Stimulated activated naive CD4-positive, alpha-beta T cell (primary cell): Measurements from ENCODE around the gene MYBL2.

ENCODE experiments used
- DNase-seq, 6 experiments: peaks; one replicate each; lab custom pipeline; 2025; lab: John Stamatoyannopoulos, UW

The MYBL2 gene

DNA sequence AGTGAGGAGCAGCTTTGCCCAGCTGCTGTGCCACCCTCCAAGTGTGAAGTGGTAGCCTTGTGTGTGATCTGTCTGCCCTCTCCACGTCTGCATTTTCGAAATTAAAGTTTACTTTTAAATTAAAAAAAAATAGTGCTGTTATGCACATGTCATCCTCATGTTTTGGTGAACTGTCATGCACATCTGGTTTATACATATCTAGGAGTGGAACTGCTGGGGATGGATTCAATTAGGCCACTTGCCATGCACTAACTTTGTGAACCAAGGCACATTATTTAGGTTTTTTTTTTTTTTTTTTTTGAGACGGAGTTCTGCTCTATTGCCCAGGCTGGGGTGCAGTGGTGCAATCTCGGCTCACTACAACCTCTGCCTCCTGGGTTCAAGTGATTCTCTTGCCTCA is 56.3 kb downstream of the MYBL2 start:
- no peak for DNase-seq

DNA sequence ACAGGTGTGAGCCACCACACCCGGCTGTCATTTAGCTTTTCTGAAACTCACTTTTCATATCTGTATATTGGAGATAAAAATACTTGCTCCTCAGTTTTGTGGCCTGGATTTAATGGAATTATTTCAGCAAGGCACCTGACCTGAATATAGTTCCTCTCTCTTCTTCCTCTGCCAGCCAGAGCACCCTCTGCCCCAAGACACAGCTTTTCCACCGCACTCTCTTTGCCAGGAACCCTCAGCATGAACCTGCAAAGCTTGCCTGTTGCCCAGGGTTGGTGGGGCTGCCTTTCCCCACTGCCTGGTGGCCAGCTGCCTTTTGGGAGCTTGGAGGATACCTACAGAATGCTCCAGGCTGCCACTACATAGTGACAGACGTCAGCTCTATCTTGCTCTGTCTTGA is 56.8 kb downstream of the MYBL2 start:
- DNase-seq = no peak

DNA sequence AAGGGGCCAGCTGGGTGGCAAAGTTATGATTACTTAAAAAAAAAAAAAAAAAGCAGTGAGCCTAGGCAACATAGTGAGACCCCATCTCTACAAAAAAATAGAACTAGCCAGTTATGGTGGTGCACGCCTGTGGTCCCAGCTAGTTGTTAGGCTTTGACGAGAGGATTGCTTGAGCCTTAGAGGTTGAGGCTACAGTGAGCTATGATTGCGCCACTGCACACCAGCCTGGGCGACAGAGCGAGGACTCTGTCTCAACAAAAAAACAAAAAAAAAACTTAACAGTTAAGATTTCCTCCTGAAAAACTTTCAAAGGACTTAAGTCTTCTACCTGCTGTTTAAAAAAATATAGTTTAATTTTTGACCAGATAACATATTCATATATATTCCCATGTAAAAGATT is 57.5 kb downstream of the MYBL2 start:
- DNase-seq = no peak

DNA sequence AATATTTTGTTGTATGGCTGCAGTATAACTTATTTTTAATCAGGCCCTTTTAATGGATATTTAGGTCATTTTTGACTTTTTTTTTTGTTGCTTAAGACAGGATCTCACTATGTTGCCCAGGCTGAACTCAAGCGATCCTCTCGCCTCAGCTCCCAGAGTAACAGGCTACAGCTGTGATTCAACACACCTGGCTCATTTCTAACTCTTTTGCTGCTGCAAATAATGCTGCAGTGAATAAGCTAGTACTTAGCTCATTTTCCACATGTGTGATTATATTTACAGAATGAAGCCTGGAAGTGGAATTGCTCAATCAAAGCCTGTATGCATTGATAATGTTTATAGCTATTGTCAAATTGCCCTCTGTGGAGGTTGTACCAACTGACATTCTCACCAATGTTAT is 58.8 kb downstream of the MYBL2 start:
- no peak for DNase-seq

DNA sequence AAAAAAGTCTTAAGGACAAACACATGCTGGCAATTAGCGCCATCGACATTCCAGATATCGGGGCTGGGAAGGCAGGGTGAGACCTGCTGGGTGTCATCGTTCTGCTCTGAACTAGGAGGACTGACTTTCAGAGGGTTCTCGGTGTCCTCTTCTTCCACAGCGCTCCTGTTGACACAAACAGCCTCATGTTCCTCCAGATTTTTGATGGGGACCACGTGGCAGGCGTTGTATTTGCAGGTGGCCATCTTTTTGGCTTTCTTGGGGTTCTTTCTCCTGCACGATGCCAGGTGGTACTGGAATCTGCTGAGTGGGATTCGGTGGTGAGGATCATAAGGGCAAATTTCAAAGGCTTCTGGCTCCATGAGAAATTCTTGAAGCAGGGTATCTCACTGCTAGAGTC is 59.4 kb downstream of the MYBL2 start:
- DNase-seq = no peak

DNA sequence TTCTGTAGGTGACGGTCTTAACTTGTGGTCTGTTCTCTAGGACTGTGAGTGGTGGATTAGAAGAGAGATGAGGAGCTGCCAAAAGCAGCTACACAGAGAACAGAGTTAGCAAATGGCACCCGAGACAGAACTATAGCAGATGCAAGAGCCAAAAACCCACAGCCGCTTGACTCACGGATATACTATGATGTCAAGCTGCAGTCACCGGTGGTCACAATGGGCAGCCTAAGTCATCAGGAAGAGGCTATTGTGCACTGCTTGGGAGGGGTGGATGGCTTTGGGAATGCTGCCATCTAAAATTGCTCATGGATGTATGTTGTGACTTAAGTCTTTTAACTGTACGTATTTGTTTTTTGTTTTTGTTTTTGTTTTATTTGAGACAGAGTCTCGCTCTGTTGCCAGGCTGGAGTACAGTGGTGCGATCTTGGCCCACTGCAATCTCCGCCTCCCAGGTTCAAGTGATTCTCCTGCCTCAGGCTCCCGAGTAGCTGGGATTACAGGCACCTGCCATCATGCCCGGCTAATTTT is 60.0 kb downstream of the MYBL2 start, which contains the start of gene GTSF1L:
Gene GTSF1L (minus strand): TSS at position 192 of the 528 bp plus-strand sequence. CDS start 308 bp downstream, outside the sequence.
- no peak for DNase-seq

DNA sequence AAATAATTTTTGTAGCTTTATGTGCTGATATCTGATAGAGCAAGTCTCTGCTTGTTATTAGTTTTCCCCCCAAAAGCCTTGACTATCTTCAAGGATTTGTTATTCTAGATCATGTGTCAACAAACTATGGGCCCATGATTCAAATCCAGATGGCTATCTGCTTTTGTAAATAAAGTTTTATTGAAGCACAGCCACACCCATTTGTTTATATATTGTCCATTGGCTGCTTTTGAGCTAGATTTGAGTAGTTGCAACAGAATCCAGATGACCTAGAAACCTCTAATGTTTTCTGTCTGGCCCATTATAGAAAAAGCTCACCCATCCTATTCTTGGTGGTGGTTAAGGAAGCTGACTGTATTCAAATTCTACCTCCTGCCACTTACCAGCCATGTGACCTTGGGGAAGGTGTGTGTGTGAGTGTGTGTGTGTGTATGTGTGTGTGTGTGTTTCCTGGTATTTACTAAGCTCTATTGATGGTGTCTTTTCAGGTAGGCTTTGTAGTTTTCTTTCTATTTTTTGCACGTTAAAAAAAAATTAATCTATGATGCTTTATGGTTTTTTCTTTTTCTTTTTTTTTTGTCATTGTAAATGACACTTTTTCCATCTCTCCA is 61.2 kb downstream of the MYBL2 start:
- DNase-seq = peak in 5 of 6 experiments; percentile 45 to 79 (median 63)

DNA sequence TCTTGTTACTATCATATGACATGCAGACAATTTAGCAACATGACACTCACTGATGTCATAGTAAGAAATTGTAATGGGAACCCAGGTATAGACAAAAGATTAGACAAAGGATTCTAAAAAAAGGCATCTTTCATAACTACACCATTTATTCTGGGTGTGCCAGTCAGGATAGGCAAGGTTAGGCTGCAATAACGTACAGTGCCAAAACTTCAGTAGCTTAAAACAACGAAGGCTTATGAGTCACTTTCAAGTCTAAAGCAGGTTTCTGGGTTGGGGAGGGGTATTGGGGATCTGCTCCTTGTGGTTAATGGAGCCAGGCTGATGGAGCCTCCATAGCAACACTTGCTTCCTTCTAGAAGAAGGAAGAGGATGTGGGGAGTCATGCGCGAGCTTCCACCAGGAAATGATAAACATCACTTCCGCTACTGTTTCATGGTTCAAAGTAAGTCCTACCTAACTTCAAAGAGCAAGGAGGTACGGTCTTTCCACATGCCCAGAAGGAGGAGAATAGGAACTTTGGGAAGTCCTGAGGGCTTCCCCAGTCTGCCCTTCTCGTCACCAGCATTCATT is 61.9 kb downstream of the MYBL2 start:
- DNase-seq = peak in 2 of 6 experiments; percentile 21

DNA sequence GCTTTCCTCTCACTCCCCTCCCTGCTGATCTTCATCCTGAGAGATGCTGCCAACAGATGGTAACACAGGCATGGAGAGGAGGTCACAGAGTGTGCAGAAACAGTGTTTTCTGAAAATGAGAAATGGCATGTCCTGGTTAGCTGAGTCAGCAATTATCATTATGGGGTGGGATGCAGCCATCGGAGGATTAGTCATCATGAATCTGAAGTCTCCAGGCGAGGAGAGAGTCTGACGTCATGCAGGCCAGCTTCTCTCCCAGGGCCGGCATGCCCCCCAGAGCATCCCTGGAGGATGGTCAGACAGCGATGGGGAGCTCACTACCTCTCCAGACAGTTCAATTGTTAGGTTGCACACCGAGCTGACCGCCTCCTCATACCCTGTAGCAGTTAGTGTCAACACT is 64.6 kb downstream of the MYBL2 start:
- no peak for DNase-seq

DNA sequence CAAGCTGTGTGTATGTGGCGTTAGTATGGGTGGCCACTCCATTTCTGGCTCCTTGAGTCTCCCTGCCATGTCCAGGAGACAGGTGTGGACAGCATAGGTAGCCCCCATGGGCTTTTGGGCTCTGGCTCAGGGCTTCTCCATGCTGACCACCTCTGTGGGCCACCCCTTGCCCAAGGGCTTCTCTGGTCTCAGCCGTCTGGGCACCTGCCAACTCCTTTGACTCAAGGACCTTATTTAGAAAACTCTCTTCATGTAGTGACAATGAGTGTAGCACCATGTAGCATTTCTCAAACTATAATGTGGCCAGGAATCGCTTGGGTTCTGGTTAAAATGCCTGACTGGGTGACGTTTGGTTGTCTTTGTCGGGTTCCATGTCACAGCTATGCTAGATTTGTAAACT is 65.0 kb downstream of the MYBL2 start:
- no peak for DNase-seq

DNA sequence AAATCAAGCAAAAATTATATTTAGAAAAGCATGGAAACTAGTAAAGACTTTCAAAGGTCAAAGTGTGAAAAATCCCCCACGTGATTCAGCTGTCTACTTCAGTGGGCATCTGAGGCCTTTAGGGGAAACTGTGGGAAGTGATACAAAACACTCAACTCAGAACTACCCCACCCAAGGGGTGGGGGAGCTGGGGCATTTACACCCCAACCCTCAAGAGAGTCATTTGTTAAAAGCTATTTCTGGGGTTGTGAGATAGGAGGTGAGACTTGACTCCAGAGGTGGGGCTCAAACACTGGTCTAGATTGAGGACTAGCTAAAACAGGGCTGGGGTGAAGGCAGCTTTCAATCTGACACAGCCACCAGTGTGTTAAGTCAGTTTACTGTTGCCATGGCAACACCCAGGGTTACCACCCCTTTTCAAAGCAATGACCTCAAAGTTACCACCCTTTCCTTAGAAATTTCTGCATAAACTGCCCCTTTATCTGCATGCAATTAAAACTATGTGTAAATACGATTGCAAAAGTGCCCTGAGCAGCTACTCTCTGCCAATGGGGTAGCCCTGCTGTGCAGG is 69.8 kb downstream of the MYBL2 start:
- DNase-seq = no peak

DNA sequence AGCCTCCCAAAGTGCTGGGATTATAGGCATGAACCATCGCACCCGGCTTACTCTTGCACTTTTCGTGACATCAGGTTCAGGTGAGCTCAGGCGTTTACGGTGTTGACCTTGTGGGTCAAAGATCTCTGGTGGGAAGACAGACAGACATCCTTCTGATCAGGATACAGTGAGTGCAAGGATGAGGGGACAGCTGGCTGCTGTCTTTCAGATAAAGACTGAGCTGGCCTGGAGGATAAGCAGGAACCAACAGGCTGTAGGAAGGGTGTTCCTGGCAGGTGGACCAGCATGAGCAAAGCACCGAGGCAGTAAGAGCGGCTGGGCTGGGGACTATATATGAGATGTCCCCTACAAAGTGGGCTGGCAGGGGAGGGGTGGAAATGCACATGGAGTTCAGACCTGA is 71.0 kb downstream of the MYBL2 start:
- DNase-seq = no peak

DNA sequence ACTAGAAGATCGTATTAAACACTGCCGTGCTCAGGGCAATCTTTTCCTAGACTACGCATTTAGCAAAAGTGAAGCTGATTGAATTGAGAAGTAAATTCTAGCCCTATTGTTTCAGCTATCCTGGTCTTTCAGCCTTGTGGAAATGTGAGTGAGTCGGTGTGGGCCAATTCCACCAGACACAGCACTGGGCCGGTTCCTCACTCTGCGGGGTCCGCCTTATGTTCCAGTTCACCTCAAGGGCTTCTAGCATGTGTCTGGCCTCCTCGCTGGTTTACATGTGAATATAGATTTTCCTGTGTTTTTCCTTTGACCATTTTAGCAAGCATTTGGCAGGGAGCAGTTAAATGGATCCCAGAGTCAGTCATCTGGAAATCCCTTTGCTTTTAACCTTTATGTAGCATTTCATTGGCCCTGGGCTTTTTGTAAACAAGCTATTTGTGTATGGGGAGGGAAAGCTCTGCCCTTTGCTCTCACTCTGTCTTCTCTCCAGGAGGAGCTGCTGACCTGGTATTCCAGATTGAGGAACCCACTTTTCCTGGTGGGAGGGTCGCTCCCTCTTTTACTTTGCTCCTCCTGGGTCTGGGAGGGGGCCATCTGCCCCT is 72.3 kb downstream of the MYBL2 start:
- DNase-seq = no peak

DNA sequence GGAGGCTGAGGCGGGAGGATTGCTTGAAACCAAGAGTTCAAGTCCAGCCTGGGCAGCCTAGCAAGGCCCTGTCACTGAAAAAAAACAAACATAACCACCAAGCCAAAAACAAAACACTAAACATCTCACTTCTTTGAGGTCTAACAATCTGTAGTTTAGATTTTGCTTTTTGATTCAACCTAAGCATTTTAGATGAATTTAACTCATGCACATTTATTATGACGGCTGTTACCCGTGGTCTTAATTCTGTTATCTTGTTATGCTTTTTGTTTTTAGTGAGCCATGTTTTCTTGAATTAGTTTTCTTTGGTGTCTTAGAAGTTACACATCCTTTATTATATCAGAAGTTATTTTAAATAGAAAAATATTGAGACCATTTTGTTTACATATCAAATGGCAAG is 73.7 kb downstream of the MYBL2 start:
- DNase-seq = no peak

DNA sequence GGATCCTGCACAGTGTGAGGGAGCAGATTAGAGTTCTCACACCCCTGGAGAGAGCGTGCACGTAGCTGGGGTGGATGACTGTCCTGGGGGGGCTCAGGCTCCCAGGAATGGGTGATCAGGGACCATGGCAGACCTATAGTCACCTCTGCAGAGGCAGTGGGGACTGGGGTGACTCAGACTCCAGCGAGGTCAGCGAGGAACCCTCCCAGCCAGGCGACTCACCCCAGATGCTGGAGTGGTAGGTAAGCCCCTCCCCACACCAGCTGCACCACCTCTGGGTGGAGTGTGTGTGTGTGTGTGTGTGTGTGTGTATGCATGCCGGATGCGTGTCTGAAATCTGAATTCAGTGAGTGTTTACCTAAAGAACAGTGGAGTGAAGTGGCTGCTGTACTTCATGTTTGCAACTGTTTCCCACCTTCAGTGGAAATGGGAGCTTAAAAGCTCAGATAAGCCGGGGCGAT is 77.3 kb downstream of the MYBL2 start:
- DNase-seq = peak in 1 of 6 experiments; percentile 6

DNA sequence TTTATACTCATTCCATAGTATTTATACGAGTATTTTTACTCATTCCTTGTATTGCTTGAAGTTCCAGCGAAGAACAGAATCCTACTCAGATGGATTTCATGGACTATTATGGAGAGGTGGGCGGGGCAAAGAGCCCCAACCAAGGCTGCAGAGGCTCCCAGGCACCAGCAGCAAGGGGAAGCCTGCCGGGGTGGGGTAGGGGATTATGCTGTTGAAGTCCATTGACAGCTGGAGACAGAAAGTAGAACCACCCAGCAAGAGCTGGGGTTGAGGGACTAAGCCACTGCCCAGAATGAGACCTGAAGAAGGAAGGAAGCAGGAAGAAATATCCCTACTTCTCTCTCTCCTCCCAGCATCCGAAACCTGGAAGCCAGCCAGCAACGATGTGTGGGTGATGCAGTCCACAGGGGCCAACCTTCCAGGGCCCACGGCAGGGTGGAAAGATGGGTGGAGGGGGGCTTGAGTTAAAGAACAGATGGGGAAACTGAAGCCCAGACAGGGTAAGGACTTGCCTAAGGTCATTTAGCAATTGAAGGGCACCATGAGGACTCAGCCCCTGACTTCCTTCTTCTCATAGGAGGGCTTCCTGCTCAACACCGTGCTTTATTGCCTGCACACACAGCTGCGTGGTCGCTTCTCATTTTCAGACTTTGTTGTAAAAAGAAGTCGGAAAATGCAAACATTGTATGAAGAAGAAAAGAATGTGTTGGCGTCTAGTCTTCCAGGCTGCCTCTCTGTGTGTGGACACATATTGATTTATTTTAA is 78.2 kb downstream of the MYBL2 start:
- no peak for DNase-seq

DNA sequence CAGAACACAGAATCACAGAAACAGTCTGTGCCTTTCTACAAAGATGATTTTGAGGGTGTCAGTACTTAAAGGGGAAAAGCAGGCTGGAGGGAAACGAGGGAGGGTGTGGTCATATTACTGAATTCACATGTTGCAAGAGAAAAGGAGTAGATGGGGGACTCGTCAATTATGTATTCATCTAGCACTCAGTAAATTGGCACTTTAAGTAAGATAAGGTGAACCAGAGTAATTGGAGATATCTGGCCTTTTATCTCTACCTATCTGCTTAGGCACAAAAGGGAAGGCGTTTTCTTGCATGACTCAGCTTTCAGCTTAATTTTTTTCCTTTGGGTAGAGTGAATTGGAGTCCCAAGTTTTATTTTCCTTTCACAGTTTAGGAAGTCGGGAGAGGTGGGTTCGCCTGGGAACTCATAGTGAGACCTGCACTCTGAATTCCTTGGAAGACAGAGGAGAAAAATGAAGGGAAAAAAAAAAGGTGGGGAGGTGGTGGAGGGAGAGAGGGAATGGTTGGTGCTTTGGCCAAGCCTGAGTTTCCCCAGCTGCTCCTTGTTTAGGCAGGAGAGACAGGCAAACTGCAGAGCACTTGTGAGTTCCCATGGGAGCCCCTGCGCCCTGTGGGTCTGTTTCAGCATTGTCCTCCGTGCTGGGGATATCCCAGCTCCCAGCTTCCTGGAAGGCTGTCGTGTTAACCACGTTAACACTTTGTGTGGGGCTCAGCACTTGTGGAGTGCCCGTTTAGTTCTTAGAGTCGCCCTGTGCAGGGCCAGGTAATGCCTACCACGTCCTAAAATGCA is 79.6 kb downstream of the MYBL2 start:
- DNase-seq = no peak

DNA sequence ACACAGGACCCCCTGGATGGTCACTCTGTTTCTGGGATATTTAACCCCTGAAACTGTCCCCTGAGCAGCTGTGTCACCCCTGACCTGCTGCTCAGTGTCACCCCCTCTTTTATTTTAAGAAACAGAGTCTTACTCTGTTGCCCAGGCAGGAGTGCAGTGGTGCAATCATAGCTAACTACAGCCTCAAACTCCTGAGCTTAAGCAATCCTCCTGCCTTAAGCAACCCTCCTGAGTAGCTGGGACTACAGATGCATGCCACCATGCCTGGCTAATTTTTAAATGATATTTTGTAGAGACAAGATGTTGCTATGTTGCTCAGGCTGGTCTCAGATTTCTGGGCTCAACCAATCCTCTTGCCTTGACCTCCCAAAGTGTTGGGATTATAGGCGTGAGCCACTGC is 81.4 kb downstream of the MYBL2 start:
- no peak for DNase-seq

DNA sequence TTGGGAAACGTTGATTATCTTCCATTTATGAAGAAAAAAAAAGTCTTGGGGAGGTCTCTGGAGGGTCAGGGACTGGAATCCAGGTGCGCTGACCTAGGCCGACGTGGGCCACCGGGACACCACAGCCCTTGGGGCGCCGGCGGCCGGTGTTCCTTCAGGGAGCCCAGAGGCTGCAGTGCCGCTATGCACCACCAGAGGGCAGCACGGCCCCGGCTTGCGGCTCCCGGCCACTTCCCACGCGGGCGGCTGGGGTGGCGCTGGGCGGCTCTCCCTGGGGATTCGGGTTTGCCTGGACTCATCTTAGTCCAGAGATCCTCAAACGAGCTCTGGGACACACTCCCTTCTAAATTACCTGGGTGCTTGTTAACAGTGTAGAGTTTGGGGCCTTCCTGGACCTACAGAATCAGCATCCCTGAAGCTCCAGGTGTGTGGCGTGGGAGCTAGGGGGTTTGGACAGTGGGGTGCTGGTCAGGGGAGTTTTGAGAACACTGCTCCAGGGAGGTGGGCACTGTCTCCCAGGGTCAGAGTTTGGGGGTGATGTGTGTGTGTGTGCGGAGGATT is 82.9 kb downstream of the MYBL2 start:
- peak; percentile 36 to 87 (median 72) for DNase-seq

DNA sequence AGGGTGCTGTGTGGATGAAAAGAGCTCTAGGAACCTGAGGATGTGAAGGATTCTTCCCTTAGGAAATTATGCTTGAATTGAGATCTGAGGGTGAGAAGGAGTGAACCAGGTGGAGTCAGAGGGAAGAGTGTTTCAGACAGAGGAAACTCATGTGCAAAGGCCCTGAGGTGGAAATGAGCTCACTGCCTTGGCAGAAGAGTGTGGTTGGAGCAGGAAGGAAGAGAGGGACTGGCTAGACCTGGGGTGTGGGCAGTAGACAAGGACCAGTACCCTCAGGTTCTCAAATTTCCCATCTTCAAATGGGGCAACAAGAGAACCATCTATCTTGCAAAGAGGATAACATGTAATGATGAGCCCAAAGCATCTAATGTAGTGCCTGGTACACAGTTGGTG is 83.9 kb downstream of the MYBL2 start:
- DNase-seq = no peak
